Activated naive CD4-positive, alpha-beta T cell treated with anti-CD3 and anti-CD28 coated beads for 36 hours (primary cell): Measurements from ENCODE around the gene SSC5D. TPM values are rescaled to one million over a fixed set of nuclear protein-coding genes. Genes with fewer than 3 reads are reported as not detected.

ENCODE experiments used
- CTCF ChIA-PET: fragments of 350-600 bp; sonication (Branson Sonifier 250); formaldehyde crosslinking; loops from one replicate; lab custom pipeline; 2021; ENCODE audit warnings: antibody characterized with exemption; lab: Charles Lee
- DNase-seq: peaks from one replicate; pipeline ENCODE4 v3.0.0-alpha.2; 2020
- H3K27ac Mint-ChIP-seq: one replicate; pipeline ENCODE4 v1.8.0; 2021; ENCODE audit warnings: mild to moderate bottlenecking, mixed read lengths
- H3K27me3 Mint-ChIP-seq: one replicate; pipeline ENCODE4 v1.8.0; 2021; ENCODE audit warnings: low read depth, mixed read lengths
- H3K36me3 Mint-ChIP-seq: one replicate; pipeline ENCODE4 v1.8.0; 2021; ENCODE audit warnings: low read depth, mixed read lengths
- H3K4me1 Mint-ChIP-seq: one replicate; pipeline ENCODE4 v1.8.0; 2021; ENCODE audit warnings: low read depth, mixed read lengths
- H3K4me3 Mint-ChIP-seq: one replicate; pipeline ENCODE4 v1.8.0; 2021; ENCODE audit warnings: mild to moderate bottlenecking, moderate library complexity, mixed read lengths
- H3K9me3 Mint-ChIP-seq: one replicate; pipeline ENCODE4 v1.8.0; 2021; ENCODE audit warnings: mixed read lengths
- intact Hi-C: fragments of 100-400 bp; cut with micrococcal nuclease; formaldehyde crosslinking; loops from one replicate; pipeline ENCODE4 v1.15.1; 2023
- total RNA-seq, 2 experiments: library from RNA; stranded (reverse); gene quantifications; one replicate each; pipeline ENCODE4 v1.2.3, GENCODE V29; 2021

The SSC5D gene
- total RNA-seq, 2 experiments from 2014 or later = 0.25 to 0.48 TPM

GRCh38 chr19:55459551-55459949, 28.7 kb upstream of the SSC5D start:
- intact Hi-C loops = no loop called here
- CTCF ChIA-PET = interaction anchor here (0.9 to 1.2 kb wide), 3 partner anchors 8 to 204 kb away, joined by 3 to 6 read pairs (median 4); no protein-coding TSS in a partner anchor

GRCh38 chr19:55459950-55460657, 28.1 kb upstream of the SSC5D start:
- intact Hi-C loops = no loop called here
- H3K9me3 Mint-ChIP-seq = no peaks in the 10 kb centered on the region
- DNase-seq = no peak
- H3K4me3 Mint-ChIP-seq = peak overlapping the region; percentile 93
- H3K27ac Mint-ChIP-seq = no peak overlapping the region
- CTCF ChIA-PET = interaction anchor here (1.0 to 1.2 kb wide), 2 partner anchors 44 to 205 kb away, joined by 3 to 6 read pairs; no protein-coding TSS in a partner anchor
- peaks cover 5% of the 10 kb centered on the region for H3K36me3 Mint-ChIP-seq
- peaks cover 20% of the 10 kb centered on the region for H3K4me1 Mint-ChIP-seq
- no peaks in the 10 kb centered on the region for H3K27me3 Mint-ChIP-seq

More at GRCh38 chr19:55459551-55459949, 28.7 kb upstream of the SSC5D start:
- Mint-ChIP-seq H3K4me3 (no peak overlapping the region), H3K27ac (no peak overlapping the region), H3K4me1 (peaks cover 20% of the 10 kb centered on the region), H3K9me3 (no peaks in the 10 kb centered on the region), H3K36me3 (peaks cover 8% of the 10 kb centered on the region), H3K27me3 (no peaks in the 10 kb centered on the region)
- DNase-seq = no peak

DNA sequence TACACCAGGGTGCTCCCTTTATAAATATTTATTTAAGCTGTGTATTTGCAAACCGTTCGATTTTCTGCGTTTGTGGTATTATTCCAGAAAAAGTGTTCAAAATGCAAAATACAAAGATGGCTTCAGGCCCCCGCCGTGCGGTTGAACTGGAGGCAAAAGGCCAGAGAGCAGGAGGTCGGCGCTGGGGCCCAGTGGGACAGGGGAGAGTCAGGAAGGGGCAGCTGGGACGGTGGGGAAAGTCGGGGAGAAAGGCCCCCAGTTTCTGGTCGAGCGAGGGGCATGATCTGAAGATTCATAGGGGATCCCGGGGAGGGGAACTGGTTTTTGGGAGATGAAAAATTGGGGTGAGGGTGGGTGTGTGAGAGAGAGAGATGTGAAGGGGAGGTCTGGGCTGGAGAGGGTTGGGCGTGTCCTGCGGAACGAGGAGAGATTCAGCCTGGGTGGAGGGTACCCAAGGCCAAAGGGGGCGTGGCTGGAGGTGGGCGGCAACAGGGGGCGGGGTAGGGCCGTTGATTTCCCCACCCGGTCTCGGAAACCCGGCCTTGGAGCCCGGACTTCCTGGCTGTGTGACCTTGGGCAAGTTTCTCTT, 27.5 kb upstream of the SSC5D start:
- peaks cover 2% of the 10 kb centered on the region for H3K36me3 Mint-ChIP-seq
- H3K9me3 Mint-ChIP-seq = no peaks in the 10 kb centered on the region
- H3K27me3 Mint-ChIP-seq = no peaks in the 10 kb centered on the region
- H3K27ac Mint-ChIP-seq = no peak overlapping the region
- CTCF ChIA-PET = interaction anchor here (1.2 kb wide), 1 partner anchor 43 kb away, joined by 6 read pairs; no protein-coding TSS in a partner anchor
- H3K4me3 Mint-ChIP-seq = peak overlapping the region; percentile 93
- intact Hi-C loops = loop anchor here (1.0 kb wide), 7 partner anchors 16 to 996 kb away; partner anchors contain the start of genes KMT5C, PPP6R1, ZNF628 and ZNF784
- DNase-seq = peak; percentile 38
- peaks cover 20% of the 10 kb centered on the region for H3K4me1 Mint-ChIP-seq

DNA sequence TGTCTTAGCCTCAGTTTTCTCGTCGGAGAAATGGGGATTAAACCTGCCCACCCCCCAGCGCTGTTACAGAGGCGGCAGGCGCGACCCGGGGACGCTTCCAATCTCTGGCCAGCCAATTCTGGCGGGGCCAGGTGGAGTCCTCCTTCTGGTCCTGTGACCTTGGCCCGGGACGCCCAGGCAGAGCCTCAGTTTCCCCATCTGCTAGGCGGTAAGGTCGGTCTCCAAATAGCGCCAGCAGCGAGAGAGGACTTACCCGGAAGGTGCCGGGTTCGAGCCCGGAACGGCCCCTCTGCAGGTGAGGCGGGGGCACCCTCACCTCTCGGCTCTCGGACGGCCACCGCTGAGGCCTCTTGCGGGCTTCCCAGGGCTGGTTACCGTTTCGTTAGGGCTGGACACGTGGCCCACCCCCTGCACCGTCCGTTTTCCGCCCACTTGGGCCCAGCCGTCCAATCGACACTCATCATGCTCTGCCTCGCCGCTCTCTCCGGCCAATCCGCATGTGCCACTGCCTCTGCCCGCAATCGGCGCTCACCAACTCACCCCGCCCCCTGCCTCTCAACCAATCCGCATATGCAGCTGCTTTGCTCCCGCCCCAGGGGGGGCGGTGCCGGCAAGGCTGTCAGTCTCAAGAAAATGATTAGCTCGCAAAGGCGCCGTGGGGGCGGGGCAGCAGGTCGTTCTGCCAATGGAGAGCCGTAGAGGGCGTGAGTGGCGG, 26.8 kb upstream of the SSC5D start, which contains the start of gene ISOC2:
Gene ISOC2 (minus strand): TSS at position 384 of the 715 bp plus-strand sequence. CDS start 5,156 bp downstream, outside the sequence.
- Mint-ChIP-seq H3K4me3 (peak within 1 kb of the TSS; percentile 93), H3K27me3 (no peaks in the 10 kb centered on the region), H3K36me3 (peaks cover 2% of the 10 kb centered on the region), H3K27ac (peak within 1 kb of the TSS; percentile 77), H3K9me3 (no peaks in the 10 kb centered on the region), H3K4me1 (peaks cover 20% of the 10 kb centered on the region)
- CTCF ChIA-PET = interaction anchor here (0.7 to 1.2 kb wide), 3 partner anchors 42 to 207 kb away, joined by 3 to 7 read pairs (median 3); no protein-coding TSS in a partner anchor
- peak; percentile 100 for DNase-seq
- intact Hi-C loops = loop anchor here (1.0 kb wide), 7 partner anchors 15 to 997 kb away; partner anchors contain the start of genes KMT5C, PPP6R1, ZNF628 and ZNF784

DNA sequence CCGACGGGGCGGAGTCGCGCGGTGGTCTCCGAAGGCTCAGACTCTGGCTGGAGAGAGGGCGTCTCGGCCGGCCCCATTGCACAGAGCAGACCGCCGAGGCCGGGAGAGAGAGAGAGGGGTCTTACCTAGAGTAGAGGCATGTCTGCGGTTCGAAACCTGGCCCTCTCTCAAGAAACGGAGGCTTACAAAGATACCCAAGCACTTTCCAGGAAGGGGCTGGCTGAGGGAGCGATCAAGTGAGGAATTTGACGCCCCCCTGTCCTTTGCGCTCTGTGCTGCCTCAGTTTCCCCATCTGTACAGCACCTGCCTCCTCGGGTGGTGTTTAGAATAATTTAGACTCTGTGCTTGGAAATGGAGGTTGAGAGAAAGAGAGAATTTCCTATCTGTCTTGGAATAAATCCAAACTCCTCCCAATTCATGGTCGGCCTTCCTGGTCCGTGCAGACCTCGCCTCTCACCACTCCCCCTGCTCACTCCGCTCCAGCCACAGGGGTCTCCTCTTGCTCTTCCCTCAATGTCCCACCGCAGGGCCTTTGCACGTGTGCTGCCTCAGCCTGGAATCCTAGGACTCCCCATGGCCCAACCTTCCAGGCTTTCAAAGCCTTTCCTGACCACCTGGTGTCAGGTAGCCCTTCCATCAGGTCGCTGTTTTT, 26.1 kb upstream of the SSC5D start:
- CTCF ChIA-PET = interaction anchor here (0.7 to 1.2 kb wide), 4 partner anchors 42 to 208 kb away, joined by 3 to 7 read pairs (median 4); no protein-coding TSS in a partner anchor
- intact Hi-C loops = loop anchor here (1.0 kb wide), 7 partner anchors 14 to 998 kb away; partner anchors contain the start of genes KMT5C, PPP6R1, ZNF628 and ZNF784
- Mint-ChIP-seq H3K36me3 (no peaks in the 10 kb centered on the region), H3K27me3 (no peaks in the 10 kb centered on the region), H3K4me3 (peak overlapping the region; percentile 93), H3K9me3 (no peaks in the 10 kb centered on the region), H3K27ac (peak overlapping the region; percentile 77), H3K4me1 (peaks cover 20% of the 10 kb centered on the region)
- no peak for DNase-seq

DNA sequence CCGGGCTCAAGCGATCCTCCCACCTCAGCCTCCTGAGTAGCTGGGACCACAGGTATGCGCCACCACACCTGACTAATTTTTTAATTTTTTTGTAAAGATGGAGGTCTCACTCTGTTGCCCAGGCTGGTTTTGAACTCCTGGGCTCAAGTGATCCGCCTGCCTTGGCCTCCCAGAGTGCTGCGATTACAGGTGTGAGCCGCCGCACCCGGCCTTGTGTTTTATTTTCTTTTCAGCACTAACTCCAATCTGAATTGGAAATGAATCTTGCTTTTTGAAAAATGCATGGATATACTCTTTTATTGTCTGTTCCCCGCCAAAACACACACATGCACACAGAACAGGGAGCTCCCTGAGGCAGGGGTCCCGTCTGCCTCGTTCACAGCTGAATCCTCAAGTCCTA, 25.5 kb upstream of the SSC5D start:
- intact Hi-C loops = no loop called here
- CTCF ChIA-PET = interaction anchor here (0.7 to 1.2 kb wide), 2 partner anchors 41 to 170 kb away, joined by 5 to 7 read pairs; no protein-coding TSS in a partner anchor

GRCh38 chr19:55463583-55464031, 24.6 kb upstream of the SSC5D start:
- Mint-ChIP-seq H3K27ac (no peak overlapping the region), H3K36me3 (no peaks in the 10 kb centered on the region), H3K4me1 (peaks cover 22% of the 10 kb centered on the region), H3K9me3 (no peaks in the 10 kb centered on the region), H3K27me3 (no peaks in the 10 kb centered on the region), H3K4me3 (no peak overlapping the region)
- no peak for DNase-seq
- CTCF ChIA-PET = no interaction called here
- intact Hi-C loops = no loop called here

More for the DNA sequence above, 25.5 kb upstream of the SSC5D start:
- H3K4me1 Mint-ChIP-seq = peaks cover 20% of the 10 kb centered on the region
- no peaks in the 10 kb centered on the region for H3K27me3 Mint-ChIP-seq
- no peaks in the 10 kb centered on the region for H3K9me3 Mint-ChIP-seq
- H3K36me3 Mint-ChIP-seq = no peaks in the 10 kb centered on the region
- DNase-seq = no peak
- H3K4me3 Mint-ChIP-seq = peak overlapping the region; percentile 93
- no peak overlapping the region for H3K27ac Mint-ChIP-seq

DNA sequence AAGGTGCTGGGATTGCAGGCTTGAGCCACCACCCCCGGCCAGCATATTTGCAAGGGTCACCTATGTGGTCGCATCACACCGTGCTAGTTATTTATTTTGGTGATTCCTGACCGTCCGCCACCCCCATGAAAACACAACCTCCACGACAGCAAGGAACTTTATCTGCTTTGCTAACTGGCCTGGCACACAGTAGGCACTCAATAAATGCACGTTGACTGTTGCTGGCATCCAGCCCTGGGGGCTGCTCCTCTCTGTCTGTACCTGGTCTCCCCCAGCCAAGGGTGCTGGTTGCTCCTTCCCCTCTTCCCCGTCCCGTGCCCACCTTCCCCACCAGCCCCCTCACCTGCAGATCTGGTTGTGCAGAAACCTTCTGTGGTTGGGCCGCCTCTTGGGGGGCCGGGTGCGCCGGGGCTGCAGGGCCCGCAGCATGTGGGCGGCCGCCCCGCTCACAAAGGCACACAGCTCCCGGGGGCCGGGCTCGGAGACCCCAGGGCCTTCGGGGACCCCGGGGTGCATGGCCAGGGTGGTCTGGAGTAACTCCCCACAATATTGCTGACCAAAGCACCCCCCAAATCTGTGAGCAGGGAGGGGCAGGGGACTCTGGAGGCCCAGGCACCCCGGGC, 24.1 kb upstream of the SSC5D start:
- CTCF ChIA-PET = no interaction called here
- no peak for DNase-seq
- H3K36me3 Mint-ChIP-seq = no peaks in the 10 kb centered on the region
- intact Hi-C loops = no loop called here
- no peaks in the 10 kb centered on the region for H3K9me3 Mint-ChIP-seq
- peaks cover 22% of the 10 kb centered on the region for H3K4me1 Mint-ChIP-seq
- no peak overlapping the region for H3K27ac Mint-ChIP-seq
- H3K4me3 Mint-ChIP-seq = no peak overlapping the region
- no peaks in the 10 kb centered on the region for H3K27me3 Mint-ChIP-seq

- Mint-ChIP-seq H3K36me3 (no peaks in the 10 kb centered on the region), H3K27me3 (no peaks in the 10 kb centered on the region)
- CTCF ChIA-PET = no interaction called here
Measured at GRCh38 chr19:55464662-55465054, 23.6 kb upstream of the SSC5D start, which contains the start of gene C19orf85. Gene C19orf85, minus strand, starts transcription at chr19:55464751. Its CDS starts 197 bp downstream, at chr19:55464554.

DNA sequence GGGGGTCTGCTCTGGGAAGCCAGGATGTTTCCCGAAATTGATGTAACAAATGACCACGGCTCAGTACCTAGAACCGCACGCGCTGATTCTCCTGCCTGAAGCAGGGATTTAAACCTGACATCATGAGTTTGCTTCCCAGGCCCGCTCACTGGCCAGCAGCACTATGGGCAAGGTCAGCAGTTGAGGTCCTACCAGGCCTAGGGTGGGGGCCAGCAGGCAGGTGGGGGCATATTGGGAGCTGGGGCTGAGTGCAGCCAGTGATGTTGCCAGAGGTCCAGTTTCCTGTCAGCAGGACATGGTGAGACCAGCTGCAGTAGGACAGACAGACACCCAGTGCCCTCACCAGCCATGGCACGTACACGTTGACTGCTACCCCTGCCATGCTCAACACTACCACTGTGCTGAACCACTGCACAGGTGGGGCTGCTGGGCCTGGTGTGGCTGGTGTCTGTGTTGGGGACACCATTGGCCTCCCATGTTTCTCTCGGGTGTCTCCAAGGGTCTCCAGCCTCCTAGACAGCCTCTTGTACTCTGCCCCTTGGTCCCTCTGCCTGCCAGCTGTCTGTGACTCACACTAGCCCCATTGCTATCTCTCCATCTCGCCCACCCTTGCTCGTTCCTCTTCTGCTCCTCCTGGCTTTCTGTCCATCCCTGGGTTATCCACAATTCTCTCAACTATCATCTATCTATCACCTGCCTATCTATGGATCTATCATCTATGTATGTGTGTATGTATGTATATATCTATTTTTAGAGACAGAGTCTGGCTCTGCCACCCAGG, 22.6 kb upstream of the SSC5D start:
- no peak for DNase-seq
- Mint-ChIP-seq H3K4me1 (peaks cover 13% of the 10 kb centered on the region), H3K27ac (no peak overlapping the region), H3K4me3 (no peak overlapping the region), H3K9me3 (no peaks in the 10 kb centered on the region), H3K27me3 (no peaks in the 10 kb centered on the region), H3K36me3 (no peaks in the 10 kb centered on the region)
- CTCF ChIA-PET = interaction anchor here (4.3 kb wide), 1 partner anchor 38 kb away, joined by 64 read pairs; no protein-coding TSS in a partner anchor
- intact Hi-C loops = no loop called here

More at GRCh38 chr19:55464662-55465054, 23.6 kb upstream of the SSC5D start, which contains the start of gene C19orf85:
- no peak within 1 kb of the TSS for H3K27ac Mint-ChIP-seq
- peaks cover 22% of the 10 kb centered on the region for H3K4me1 Mint-ChIP-seq
- DNase-seq = no peak
- H3K9me3 Mint-ChIP-seq = no peaks in the 10 kb centered on the region
- H3K4me3 Mint-ChIP-seq = no peak within 1 kb of the TSS
- intact Hi-C loops = no loop called here
